Stimulated activated CD4-positive, alpha-beta T cell treated with anti-CD3 and anti-CD28 coated beads, Interleukin-15, amount 100 ng/mL, for 24 hours (primary cell): ENCODE results near the gene RNF150.
"Not testable (repeated sequence)": the region's sequence is repeated elsewhere in the genome, so short reads cannot be mapped to it uniquely, and the experiment has no call there.

ENCODE experiments used
- DNase-seq: peaks from one replicate; pipeline ENCODE4 v3.0.0-alpha.2; 2020

Gene RNF150

GRCh38 chr4:140810591-140811169, 322.6 kb downstream of the RNF150 start:
- not testable (repeated sequence) for DNase-seq
